Neural cell (in vitro differentiated cells): ENCODE measurements around the gene NOL4L.
A peak's percentile ranks its signal among the peaks of the same experiment; 100 is the strongest.

Source experiments
- CTCF ChIP-seq: fragments of 450-650 bp; IDR thresholded peaks from 2 replicates; pipeline ENCODE4 v1.5.1; 2014; ENCODE audit warnings: antibody characterized with exemption, mild to moderate bottlenecking, moderate library complexity; ENCODE audit not compliant: poor library complexity, severe bottlenecking
- MXI1 ChIP-seq: fragments of 450-650 bp; conservative IDR thresholded peaks from 2 replicates; pipeline ENCODE4 v1.6.1; 2014; ENCODE audit warnings: antibody characterized with exemption, mild to moderate bottlenecking; ENCODE audit not compliant: poor library complexity, severe bottlenecking
- POLR2AphosphoS5 ChIP-seq: IDR thresholded peaks from 2 replicates; pipeline ENCODE4 v1.6.1; 2012

GRCh38 chr20:32536851-32537656 is 48.1 kb downstream of the NOL4L start:
- no peak for TF ChIP-seq CTCF
- TF ChIP-seq POLR2AphosphoS5: peak; percentile 9
- no peak for TF ChIP-seq MXI1
